Epithelial cell of esophagus (primary cell): Measurements from ENCODE around the gene NTMT1.
"Not testable (repeated sequence)": the region's sequence is repeated elsewhere in the genome, so short reads cannot be mapped to it uniquely, and the experiment has no call there.

Experiments used
- DNase-seq: peaks from one replicate; pipeline ENCODE4 v3.0.0; 2010; ENCODE audit warnings: low read depth
- H3K4me3 ChIP-seq: 2 replicates; pipeline ENCODE4 v1.5.1; 2011; ENCODE audit warnings: mild to moderate bottlenecking, low read length, control low read depth
- CTCF ChIP-seq: IDR thresholded peaks from 2 replicates; pipeline ENCODE4 v1.5.1; 2011; ENCODE audit warnings: low read depth, mild to moderate bottlenecking, low read length, control low read depth, inconsistent platforms; ENCODE audit not compliant: insufficient read depth; ENCODE audit errors: missing control alignments

The NTMT1 gene

GRCh38 chr9:129633207-129633606, 7.2 kb downstream of the NTMT1 start:
- H3K4me3 ChIP-seq: no peak overlapping the region
- TF ChIP-seq CTCF: no peak
- DNase-seq: no peak

- no peak for TF ChIP-seq CTCF
- DNase-seq: no peak
- no peak overlapping the region for H3K4me3 ChIP-seq
These were observed 7.9 kb downstream of the NTMT1 start for GRCh38 chr9:129633848-129634247.

GRCh38 chr9:129635099-129636065, 9.4 kb downstream of the NTMT1 start:
- TF ChIP-seq CTCF: no peak
- no peak for DNase-seq
- no peak overlapping the region for H3K4me3 ChIP-seq

GRCh38 chr9:129636343-129636742, 10.4 kb downstream of the NTMT1 start:
- H3K4me3 ChIP-seq, DNase-seq: not testable (repeated sequence)

GRCh38 chr9:129637102-129637501, 11.1 kb downstream of the NTMT1 start:
- H3K4me3 ChIP-seq: no peak overlapping the region
- TF ChIP-seq CTCF: no peak
- no peak for DNase-seq

- H3K4me3 ChIP-seq: no peak overlapping the region
- no peak for DNase-seq
- no peak for TF ChIP-seq CTCF
These were observed 11.9 kb downstream of the NTMT1 start for GRCh38 chr9:129637673-129638439.

GRCh38 chr9:129639034-129639630, 13.2 kb downstream of the NTMT1 start:
- no peak for TF ChIP-seq CTCF
- DNase-seq: no peak
- H3K4me3 ChIP-seq: no peak overlapping the region
